Epithelial cell of esophagus (primary cell): ENCODE results near the gene ARMC10.
"Not testable (repeated sequence)": the region's sequence is repeated elsewhere in the genome, so short reads cannot be mapped to it uniquely, and the experiment has no call there.

Experiments
- DNase-seq: peaks from one replicate; pipeline ENCODE4 v3.0.0; 2010; ENCODE audit warnings: low read depth
- H3K4me3 ChIP-seq: 2 replicates; pipeline ENCODE4 v1.5.1; 2011; ENCODE audit warnings: mild to moderate bottlenecking, low read length, control low read depth
- CTCF ChIP-seq: IDR thresholded peaks from 2 replicates; pipeline ENCODE4 v1.5.1; 2011; ENCODE audit warnings: low read depth, mild to moderate bottlenecking, low read length, control low read depth, inconsistent platforms; ENCODE audit not compliant: insufficient read depth; ENCODE audit errors: missing control alignments

The ARMC10 gene

GRCh38 chr7:103074519-103075336, at the start of gene ARMC10, which contains the start of gene FBXL13:
Gene ARMC10 (plus strand): TSS chr7:103075140. CDS start chr7:103075273, 133 bp downstream.
Gene FBXL13 (minus strand): TSS chr7:103074796.
- peak; percentile 93 for DNase-seq
- TF ChIP-seq CTCF, result no peak
- H3K4me3 ChIP-seq, result peak within 1 kb of the TSS; percentile 85

GRCh38 chr7:103025341-103025740, 49.6 kb upstream of the ARMC10 start:
- no peak for DNase-seq
- H3K4me3 ChIP-seq, result no peak overlapping the region
- TF ChIP-seq CTCF, result no peak

- no peak for TF ChIP-seq CTCF
- no peak overlapping the region for H3K4me3 ChIP-seq
- DNase-seq, result no peak
Measured at GRCh38 chr7:103031024-103031423, 43.9 kb upstream of the ARMC10 start.

GRCh38 chr7:103031781-103032180, 43.2 kb upstream of the ARMC10 start:
- DNase-seq, result no peak

GRCh38 chr7:103034318-103034717, 40.6 kb upstream of the ARMC10 start:
- DNase-seq, H3K4me3 ChIP-seq: not testable (repeated sequence)

More at GRCh38 chr7:103031781-103032180, 43.2 kb upstream of the ARMC10 start:
- H3K4me3 ChIP-seq, result no peak overlapping the region
- no peak for TF ChIP-seq CTCF

- no peak overlapping the region for H3K4me3 ChIP-seq
- no peak for DNase-seq
- TF ChIP-seq CTCF, result no peak
Measured at GRCh38 chr7:103037476-103037822, 37.5 kb upstream of the ARMC10 start.

- not testable (repeated sequence) for H3K4me3 ChIP-seq
- peak; percentile 51 for DNase-seq
Measured at GRCh38 chr7:103037823-103038739, 36.9 kb upstream of the ARMC10 start.

- H3K4me3 ChIP-seq, DNase-seq: not testable (repeated sequence)
Measured at GRCh38 chr7:103041815-103042214, 33.1 kb upstream of the ARMC10 start.
